Glomerular endothelial cell (primary cell): Measurements from ENCODE around the gene TPM3. TPM values are rescaled to one million over a fixed set of nuclear protein-coding genes. Genes with fewer than 3 reads are reported as not detected.
"Not testable (repeated sequence)": the region's sequence is repeated elsewhere in the genome, so short reads cannot be mapped to it uniquely, and the experiment has no call there.

Source experiments
- DNase-seq: peaks from one replicate; pipeline ENCODE4 v3.0.0-alpha.2; 2011; ENCODE audit warnings: low read depth, low spot score; ENCODE audit errors: extremely low read depth
- total RNA-seq: library from RNA; depleted of rRNA; stranded (reverse); fragments of >200 nt; gene quantifications from 2 replicates; pipeline ENCODE4 v1.2.3, GENCODE V29; 2015

The TPM3 gene
- total RNA-seq, 1 donor from 2014 or later, result 712 TPM

- no peak for DNase-seq
Measured at GRCh38 chr1:154170547-154171222, 21.2 kb downstream of the TPM3 start.

- no peak for DNase-seq
Measured at GRCh38 chr1:154167461-154167860, 24.4 kb downstream of the TPM3 start.

- DNase-seq, result no peak
Measured at GRCh38 chr1:154166207-154166606, 25.7 kb downstream of the TPM3 start.

GRCh38 chr1:154159554-154159953, 32.3 kb downstream of the TPM3 start:
- DNase-seq, result no peak

- no peak for DNase-seq
Measured at GRCh38 chr1:154158307-154159125, 33.4 kb downstream of the TPM3 start.

- DNase-seq, result no peak
Measured at GRCh38 chr1:154157520-154158306, 34.2 kb downstream of the TPM3 start.

GRCh38 chr1:154155251-154155650, 36.6 kb downstream of the TPM3 start:
- peak; percentile 83 for DNase-seq

- DNase-seq, result no peak
Measured at GRCh38 chr1:154154534-154155191, 37.2 kb downstream of the TPM3 start, which contains the start of gene NUP210L. Gene NUP210L (minus strand): TSS chr1:154155073.

GRCh38 chr1:154154053-154154452, 37.8 kb downstream of the TPM3 start:
- DNase-seq, result no peak

- DNase-seq, result no peak
Measured at GRCh38 chr1:154151311-154151710, 40.6 kb downstream of the TPM3 start.

- peak; percentile 14 for DNase-seq
Measured at GRCh38 chr1:154148807-154149206, 43.1 kb downstream of the TPM3 start.

- not testable (repeated sequence) for DNase-seq
Measured at GRCh38 chr1:154147505-154147904, 44.4 kb downstream of the TPM3 start.

GRCh38 chr1:154145986-154146385, 45.9 kb downstream of the TPM3 start:
- no peak for DNase-seq

- DNase-seq, result no peak
Measured at GRCh38 chr1:154142358-154142757, 49.5 kb downstream of the TPM3 start.

GRCh38 chr1:154141240-154141639, 50.7 kb downstream of the TPM3 start:
- no peak for DNase-seq

GRCh38 chr1:154137888-154138287, 54.0 kb downstream of the TPM3 start:
- no peak for DNase-seq

GRCh38 chr1:154133256-154133655, 58.6 kb downstream of the TPM3 start:
- DNase-seq, result no peak

- no peak for DNase-seq
Measured at GRCh38 chr1:154129391-154129970, 62.4 kb downstream of the TPM3 start.

GRCh38 chr1:154123205-154123604, 68.7 kb downstream of the TPM3 start:
- not testable (repeated sequence) for DNase-seq

- no peak for DNase-seq
Measured at GRCh38 chr1:154117642-154118041, 74.3 kb downstream of the TPM3 start.
